Vagina (tissue), 2 donors: ENCODE results near the gene C2CD5. TPM values are rescaled to one million over a fixed set of nuclear protein-coding genes. Genes with fewer than 3 reads are reported as not detected.

Experiments used
- DNase-seq, 2 donors: peaks; one replicate each; pipeline ENCODE4 v3.0.0-alpha.2; 2017; ENCODE audit errors: extremely low spot score in 2 of 2
- H3K27ac ChIP-seq: fragments of 200-600 bp; sonication (generic); one replicate; pipeline ENCODE4 v1.5.1; 2019
- H3K27me3 ChIP-seq: fragments of 200-600 bp; sonication (generic); one replicate; pipeline ENCODE4 v1.5.1; 2019
- H3K36me3 ChIP-seq, 2 donors: fragments of 200-600 bp; sonication (generic); one replicate each; pipeline ENCODE4 v1.5.1; 2017 to 2019
- H3K4me1 ChIP-seq: fragments of 200-600 bp; sonication (generic); one replicate; pipeline ENCODE4 v1.5.1; 2019
- H3K4me3 ChIP-seq, 2 donors: fragments of 200-600 bp; sonication (generic); 1 replicate in 1 of 2; 2 replicates in 1 of 2; pipeline ENCODE4 v1.5.1; 2016 to 2019
- H3K9me3 ChIP-seq: fragments of 200-600 bp; sonication (generic); one replicate; pipeline ENCODE4 v1.5.1; 2019
- CTCF ChIP-seq, 3 experiments: fragments of 450-650 bp in 2 of 3; fragments of 200-600 bp in 1 of 3; sonication (generic) in 1 of 3; IDR thresholded peaks; one replicate each; pipeline ENCODE4 v1.5.1; 2017 to 2019; ENCODE audit warnings: antibody characterized with exemption in 3 of 3, mild to moderate bottlenecking in 2 of 3, moderate library complexity in 2 of 3
- POLR2A ChIP-seq, 2 donors: fragments of 450-650 bp; IDR thresholded peaks; one replicate each; pipeline ENCODE4 v1.6.1; 2017; ENCODE audit warnings: antibody characterized with exemption in 2 of 2, mild to moderate bottlenecking in 2 of 2, moderate library complexity in 2 of 2
- POLR2AphosphoS5 ChIP-seq, 2 donors: sonication (generic); formaldehyde crosslinking; IDR thresholded peaks; one replicate each; pipeline ENCODE4 v1.9.0; 2017; ENCODE audit warnings: antibody characterized with exemption in 2 of 2, mild to moderate bottlenecking in 2 of 2, low read depth in 1 of 2; ENCODE audit not compliant: insufficient read depth in 1 of 2
- intact Hi-C: fragments of 100-400 bp; cut with DNase I; formaldehyde crosslinking; loops from one replicate; pipeline ENCODE4 v1.15.1; 2023
- total RNA-seq: library from RNA; depleted of rRNA; stranded (reverse); fragments of >200 nt; gene quantifications from one replicate; pipeline ENCODE4 v1.2.3, GENCODE V29; 2016

Gene C2CD5
- total RNA-seq, 1 donor from 2014 or later = 49.1 TPM

- no peak for DNase-seq
- Histone ChIP-seq H3K27me3 (no peaks in the 10 kb centered on the region), H3K9me3 (no peaks in the 10 kb centered on the region), H3K4me1 (no peaks in the 10 kb centered on the region), H3K27ac (no peak overlapping the region), H3K4me3 (no peak overlapping the region), H3K36me3 (peaks cover 0 to 23% of the 10 kb centered on the region in 2 donors)
- intact Hi-C loops = no loop called here
- TF ChIP-seq CTCF (IDR thresholded peaks at IDR 0.05) (no peak), POLR2AphosphoS5 (IDR thresholded peaks at IDR 0.05; ENCODE audit: insufficient read depth in 1 of 2, low read depth in 1 of 2) (no peak), POLR2A (IDR thresholded peaks at IDR 0.05) (no peak)
Measured at GRCh38 chr12:22476133-22476532, 68.2 kb downstream of the C2CD5 start.

- DNase-seq = no peak
- Histone ChIP-seq H3K27me3 (no peaks in the 10 kb centered on the region), H3K27ac (no peak overlapping the region), H3K36me3 (peaks cover 0 to 31% of the 10 kb centered on the region in 2 donors), H3K4me1 (no peaks in the 10 kb centered on the region), H3K4me3 (no peak overlapping the region), H3K9me3 (no peaks in the 10 kb centered on the region)
- intact Hi-C loops = no loop called here
- no peak for TF ChIP-seq CTCF (IDR thresholded peaks at IDR 0.05)
- no peak for TF ChIP-seq POLR2AphosphoS5 (IDR thresholded peaks at IDR 0.05; ENCODE audit: insufficient read depth in 1 of 2, low read depth in 1 of 2)
- no peak for TF ChIP-seq POLR2A (IDR thresholded peaks at IDR 0.05)
Measured at GRCh38 chr12:22474970-22475720, 69.2 kb downstream of the C2CD5 start.

GRCh38 chr12:22473212-22473611, 71.1 kb downstream of the C2CD5 start:
- Histone ChIP-seq H3K36me3 (peaks cover 0 to 36% of the 10 kb centered on the region in 2 donors), H3K9me3 (no peaks in the 10 kb centered on the region), H3K4me1 (no peaks in the 10 kb centered on the region), H3K4me3 (no peak overlapping the region), H3K27me3 (no peaks in the 10 kb centered on the region), H3K27ac (no peak overlapping the region)
- DNase-seq = no peak
- intact Hi-C loops = no loop called here
- no peak for TF ChIP-seq CTCF (IDR thresholded peaks at IDR 0.05)

- no peaks in the 10 kb centered on the region for H3K27me3 ChIP-seq
- no peak for DNase-seq
- TF ChIP-seq POLR2AphosphoS5 (IDR thresholded peaks at IDR 0.05; ENCODE audit: insufficient read depth in 1 of 2, low read depth in 1 of 2) (no peak), POLR2A (IDR thresholded peaks at IDR 0.05) (no peak), CTCF (IDR thresholded peaks at IDR 0.05) (no peak)
- no peak overlapping the region for H3K27ac ChIP-seq
- H3K9me3 ChIP-seq = no peaks in the 10 kb centered on the region
- no peak overlapping the region for H3K4me3 ChIP-seq
- no peaks in the 10 kb centered on the region for H3K4me1 ChIP-seq
- intact Hi-C loops = no loop called here
- H3K36me3 ChIP-seq = peaks cover 0 to 14% of the 10 kb centered on the region in 2 donors
Measured at GRCh38 chr12:22467190-22467589, 77.2 kb downstream of the C2CD5 start.

DNA sequence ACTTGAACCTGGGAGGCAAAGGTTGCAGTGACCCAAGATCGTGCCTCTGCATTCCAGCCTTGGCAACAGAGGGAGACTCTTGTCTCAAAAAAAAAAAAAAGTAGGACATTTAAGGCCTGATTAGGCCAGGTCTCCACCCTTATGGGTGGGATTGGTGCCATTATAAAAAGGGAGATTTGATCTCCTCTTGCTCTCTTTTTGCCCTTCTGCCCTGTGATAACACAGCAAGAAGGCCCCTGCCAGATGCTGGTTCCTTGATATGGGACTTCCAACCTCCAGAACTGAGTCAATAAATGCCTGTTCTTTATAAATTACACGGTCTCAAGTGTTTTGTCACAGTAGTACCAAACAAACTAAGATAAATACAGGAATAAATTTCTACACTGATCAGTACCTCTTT, 81.0 kb downstream of the C2CD5 start:
- Histone ChIP-seq H3K9me3 (no peaks in the 10 kb centered on the region), H3K27ac (no peak overlapping the region), H3K27me3 (no peaks in the 10 kb centered on the region), H3K4me1 (no peaks in the 10 kb centered on the region), H3K4me3 (no peak overlapping the region), H3K36me3 (no peaks in the 10 kb centered on the region)
- intact Hi-C loops = no loop called here
- no peak for TF ChIP-seq POLR2A (IDR thresholded peaks at IDR 0.05)
- TF ChIP-seq POLR2AphosphoS5 (IDR thresholded peaks at IDR 0.05; ENCODE audit: insufficient read depth in 1 of 2, low read depth in 1 of 2) = no peak
- TF ChIP-seq CTCF (IDR thresholded peaks at IDR 0.05) = no peak
- DNase-seq = no peak
